Stimulated activated CD4-positive, alpha-beta T cell treated with anti-CD3 and anti-CD28 coated beads, TNF-alpha, amount 100 ng/mL, for 1 hour (primary cell): ENCODE results near the gene CCDC9.
"Not testable (repeated sequence)": the region's sequence is repeated elsewhere in the genome, so short reads cannot be mapped to it uniquely, and the experiment has no call there.

Experiments used
- DNase-seq, 3 donors: peaks; one replicate each; pipeline ENCODE4 v3.0.0-alpha.2; 2020; ENCODE audit warnings: low read depth in 3 of 3, low spot score in 1 of 3

CCDC9 gene

GRCh38 chr19:47231215-47232054, 24.9 kb upstream of the CCDC9 start:
- DNase-seq: peak; percentile 85 to 88 (median 85)

GRCh38 chr19:47232422-47233211, 23.7 kb upstream of the CCDC9 start:
- DNase-seq: no peak

- DNase-seq: no peak
Observed at GRCh38 chr19:47236072-47236675, 20.2 kb upstream of the CCDC9 start.

- DNase-seq: no peak
Observed at GRCh38 chr19:47239152-47239551, 17.2 kb upstream of the CCDC9 start.

GRCh38 chr19:47239610-47240296, 16.6 kb upstream of the CCDC9 start:
- no peak for DNase-seq

GRCh38 chr19:47240556-47240955, 15.8 kb upstream of the CCDC9 start:
- no peak for DNase-seq

- peak; percentile 74 to 80 (median 78) for DNase-seq
Observed at GRCh38 chr19:47240996-47241918, 15.1 kb upstream of the CCDC9 start.

GRCh38 chr19:47241919-47242577, 14.3 kb upstream of the CCDC9 start:
- DNase-seq: no peak

- no peak for DNase-seq
Observed at GRCh38 chr19:47243364-47243775, 13.0 kb upstream of the CCDC9 start.

GRCh38 chr19:47243776-47244547, 12.4 kb upstream of the CCDC9 start:
- peak; percentile 63 to 86 (median 83) for DNase-seq

GRCh38 chr19:47247308-47247990, 8.9 kb upstream of the CCDC9 start:
- peak in 2 of 3 donors; percentile 57 to 80 for DNase-seq

- not testable (repeated sequence) for DNase-seq
Observed at GRCh38 chr19:47253016-47253415, 3.3 kb upstream of the CCDC9 start.

GRCh38 chr19:47253467-47253881, 2.9 kb upstream of the CCDC9 start:
- no peak for DNase-seq

- DNase-seq: no peak
Observed at GRCh38 chr19:47253970-47254369, 2.4 kb upstream of the CCDC9 start.

GRCh38 chr19:47256693-47257410, 527 bp downstream of the CCDC9 start:
- peak; percentile 97 to 99 (median 98) for DNase-seq

- no peak for DNase-seq
Observed at GRCh38 chr19:47257411-47258169, 1.3 kb downstream of the CCDC9 start.

GRCh38 chr19:47258434-47258833, 2.1 kb downstream of the CCDC9 start:
- no peak for DNase-seq
